RWPE2 (cell line): ENCODE results near the gene SEC16B.

Experiments
- ATAC-seq: fragments of 200-7000 bp; cut with Tn5 transposase; 3 replicates; pipeline ENCODE4 v1.9.1; 2021; ENCODE audit warnings: low read depth
- DNase-seq: peaks from one replicate; pipeline ENCODE4 v3.0.0-alpha.2; 2020; ENCODE audit warnings: low spot score
- H3K27ac ChIP-seq: fragments of 450-650 bp; 2 replicates; pipeline ENCODE4 v1.5.1; 2017; ENCODE audit warnings: mild to moderate bottlenecking; ENCODE audit not compliant: poor library complexity, severe bottlenecking
- H3K27me3 ChIP-seq: fragments of 250-450 bp; sonication (Bioruptor Pico); 2 replicates; pipeline ENCODE4 v1.5.1; 2021; ENCODE audit warnings: mild to moderate bottlenecking, moderate library complexity; ENCODE audit not compliant: insufficient read depth, poor library complexity, severe bottlenecking
- H3K36me3 ChIP-seq: fragments of 250-450 bp; sonication (Bioruptor Pico); 2 replicates; pipeline ENCODE4 v1.5.1; 2020; ENCODE audit warnings: low read depth, mild to moderate bottlenecking, moderate library complexity
- H3K4me1 ChIP-seq: fragments of 250-450 bp; sonication (Bioruptor Pico); 2 replicates; pipeline ENCODE4 v1.5.1; 2021; ENCODE audit warnings: mild to moderate bottlenecking, moderate library complexity; ENCODE audit not compliant: insufficient read depth, poor library complexity, severe bottlenecking
- H3K4me3 ChIP-seq: fragments of 250-450 bp; sonication (Bioruptor Pico); 2 replicates; pipeline ENCODE4 v1.5.1; 2021; ENCODE audit warnings: mild to moderate bottlenecking, moderate library complexity; ENCODE audit not compliant: severe bottlenecking
- H3K9me3 ChIP-seq: fragments of 250-450 bp; sonication (Bioruptor Pico); 2 replicates; pipeline ENCODE4 v1.5.1; 2021; ENCODE audit warnings: mild to moderate bottlenecking, moderate library complexity; ENCODE audit not compliant: severe bottlenecking
- TF ChIP-seq, protein P1 (sequence below): fragments of 450-650 bp; IDR thresholded peaks from one replicate; pipeline ENCODE4 v1.5.1; 2017; ENCODE audit warnings: mild to moderate bottlenecking, moderate library complexity; ENCODE audit not compliant: poor library complexity, severe bottlenecking

Gene SEC16B

DNA sequence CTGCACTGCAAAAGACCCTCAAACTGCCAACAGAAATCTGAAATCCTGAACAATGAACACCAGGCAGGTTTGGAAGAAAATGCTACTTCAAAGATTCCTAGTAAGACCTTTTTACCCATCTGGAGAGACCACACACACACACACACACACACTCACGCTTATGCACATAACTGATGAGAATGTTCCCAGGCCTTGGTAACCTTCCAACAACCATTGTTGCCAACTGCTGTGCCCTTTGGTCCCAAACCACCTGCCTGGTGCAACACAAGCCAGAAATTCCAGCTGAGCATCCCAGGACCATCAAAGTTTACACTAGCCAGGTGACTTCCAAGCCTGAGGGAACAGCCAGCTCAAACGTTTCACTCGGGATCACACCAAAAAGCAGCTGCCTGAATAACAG, 56.9 kb downstream of the SEC16B start:
- Histone ChIP-seq H3K4me3 (no peak overlapping the region), H3K27ac (no peak overlapping the region), H3K36me3 (no peaks in the 10 kb centered on the region), H3K27me3 (no peaks in the 10 kb centered on the region), H3K9me3 (no peaks in the 10 kb centered on the region), H3K4me1 (peaks cover 17% of the 10 kb centered on the region)
- ATAC-seq: no peak
- TF ChIP-seq, protein P1, sequence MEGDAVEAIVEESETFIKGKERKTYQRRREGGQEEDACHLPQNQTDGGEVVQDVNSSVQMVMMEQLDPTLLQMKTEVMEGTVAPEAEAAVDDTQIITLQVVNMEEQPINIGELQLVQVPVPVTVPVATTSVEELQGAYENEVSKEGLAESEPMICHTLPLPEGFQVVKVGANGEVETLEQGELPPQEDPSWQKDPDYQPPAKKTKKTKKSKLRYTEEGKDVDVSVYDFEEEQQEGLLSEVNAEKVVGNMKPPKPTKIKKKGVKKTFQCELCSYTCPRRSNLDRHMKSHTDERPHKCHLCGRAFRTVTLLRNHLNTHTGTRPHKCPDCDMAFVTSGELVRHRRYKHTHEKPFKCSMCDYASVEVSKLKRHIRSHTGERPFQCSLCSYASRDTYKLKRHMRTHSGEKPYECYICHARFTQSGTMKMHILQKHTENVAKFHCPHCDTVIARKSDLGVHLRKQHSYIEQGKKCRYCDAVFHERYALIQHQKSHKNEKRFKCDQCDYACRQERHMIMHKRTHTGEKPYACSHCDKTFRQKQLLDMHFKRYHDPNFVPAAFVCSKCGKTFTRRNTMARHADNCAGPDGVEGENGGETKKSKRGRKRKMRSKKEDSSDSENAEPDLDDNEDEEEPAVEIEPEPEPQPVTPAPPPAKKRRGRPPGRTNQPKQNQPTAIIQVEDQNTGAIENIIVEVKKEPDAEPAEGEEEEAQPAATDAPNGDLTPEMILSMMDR: no peak
- no peak for DNase-seq

DNA sequence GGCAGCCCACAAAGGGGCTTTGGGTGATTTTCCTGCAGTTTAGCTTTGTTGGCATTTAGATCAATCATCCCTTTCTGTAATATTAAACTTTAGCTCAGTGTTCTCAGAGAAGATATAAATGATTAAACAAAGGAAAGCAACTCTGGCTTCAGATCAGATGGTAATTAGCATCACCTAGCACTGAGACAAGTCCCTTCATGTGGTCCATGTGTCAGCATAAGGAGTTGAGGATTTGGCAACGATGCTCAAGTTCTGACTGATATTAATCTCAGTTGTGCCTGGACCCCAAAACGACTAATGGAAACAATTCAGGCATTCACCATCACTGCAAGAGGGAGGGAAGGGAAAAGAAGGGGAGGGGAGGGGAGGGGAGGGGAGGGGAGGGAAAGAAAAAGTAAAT, 60.4 kb downstream of the SEC16B start:
- no peak for DNase-seq
- no peak overlapping the region for H3K4me3 ChIP-seq
- no peak overlapping the region for H3K27ac ChIP-seq
- H3K27me3 ChIP-seq: no peaks in the 10 kb centered on the region
- peaks cover 7% of the 10 kb centered on the region for H3K4me1 ChIP-seq
- no peaks in the 10 kb centered on the region for H3K9me3 ChIP-seq
- TF ChIP-seq, protein P1: no peak
- H3K36me3 ChIP-seq: no peaks in the 10 kb centered on the region
- ATAC-seq: no peak

DNA sequence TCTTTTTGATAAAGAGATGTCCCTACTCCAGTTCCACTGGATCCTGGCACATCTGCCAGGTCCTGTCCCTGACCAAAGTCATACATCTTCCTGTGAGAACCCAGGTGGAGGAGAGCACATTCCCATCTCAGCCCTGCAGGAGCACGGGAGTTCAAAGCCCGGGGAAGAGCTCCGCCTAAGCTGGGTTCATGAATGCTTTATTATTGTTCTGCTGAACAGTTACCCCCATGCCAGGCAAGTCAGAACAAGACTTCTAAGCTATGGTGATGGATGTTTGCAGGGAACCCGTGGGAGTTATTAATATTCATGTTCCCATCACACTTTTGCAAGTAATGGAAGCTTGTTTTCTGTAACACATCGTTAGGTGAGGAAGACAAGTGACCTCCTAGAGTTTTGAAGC, 62.9 kb downstream of the SEC16B start:
- Histone ChIP-seq H3K27me3 (no peaks in the 10 kb centered on the region), H3K9me3 (no peaks in the 10 kb centered on the region), H3K4me3 (no peak overlapping the region), H3K36me3 (no peaks in the 10 kb centered on the region), H3K27ac (no peak overlapping the region), H3K4me1 (peaks cover 6% of the 10 kb centered on the region)
- DNase-seq (no peak), ATAC-seq (peak; percentile 64; the same call in 2 of the 3 replicates)
- TF ChIP-seq, protein P1: no peak

DNA sequence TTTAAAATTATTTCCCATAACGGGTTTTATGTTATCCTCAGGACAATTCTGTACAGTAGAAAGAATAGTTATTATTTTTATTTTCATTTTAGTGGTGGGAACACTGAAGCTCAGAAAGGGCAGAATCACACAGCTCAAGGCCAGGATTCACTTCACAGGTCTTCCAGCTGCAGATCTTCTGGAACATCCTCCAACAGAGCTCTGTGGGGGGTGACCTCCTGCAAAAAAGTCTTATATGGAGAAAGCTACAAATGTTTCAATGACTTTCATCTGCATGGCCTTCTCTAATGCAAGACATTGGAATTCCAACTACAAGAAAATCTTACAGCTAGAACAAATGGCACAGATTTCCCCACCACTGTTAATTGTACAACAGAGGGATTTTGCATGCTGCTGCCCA, 64.2 kb downstream of the SEC16B start:
- H3K4me1 ChIP-seq: peaks cover 6% of the 10 kb centered on the region
- H3K36me3 ChIP-seq: no peaks in the 10 kb centered on the region
- H3K9me3 ChIP-seq: no peaks in the 10 kb centered on the region
- no peak overlapping the region for H3K4me3 ChIP-seq
- TF ChIP-seq, protein P1: no peak
- H3K27ac ChIP-seq: no peak overlapping the region
- no peak for DNase-seq
- no peaks in the 10 kb centered on the region for H3K27me3 ChIP-seq
- no peak for ATAC-seq

DNA sequence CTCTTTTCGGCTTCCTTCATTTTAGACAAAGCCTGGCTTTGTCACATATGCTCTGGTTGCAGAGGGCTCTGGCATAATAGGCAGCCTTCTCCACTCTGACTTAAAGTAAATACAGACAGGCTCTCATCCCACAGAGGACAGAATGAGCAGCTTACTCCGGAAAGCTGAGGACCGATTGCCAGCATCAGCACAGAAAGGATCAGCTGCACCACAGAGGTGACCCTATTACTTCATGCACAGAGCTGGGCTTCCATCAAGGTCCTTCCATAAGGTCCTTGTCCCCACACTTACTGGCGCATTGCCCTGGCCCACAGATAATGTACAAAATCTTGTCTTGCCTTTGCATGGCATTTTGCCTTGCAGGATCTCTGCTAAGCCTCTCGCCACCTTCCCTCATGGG, 67.6 kb downstream of the SEC16B start:
- no peaks in the 10 kb centered on the region for H3K27me3 ChIP-seq
- TF ChIP-seq, protein P1: no peak
- ATAC-seq (no peak), DNase-seq (no peak)
- peaks cover 3% of the 10 kb centered on the region for H3K4me1 ChIP-seq
- H3K27ac ChIP-seq: no peak overlapping the region
- no peaks in the 10 kb centered on the region for H3K36me3 ChIP-seq
- no peak overlapping the region for H3K4me3 ChIP-seq
- H3K9me3 ChIP-seq: no peaks in the 10 kb centered on the region
